Progenitor cell of endocrine pancreas (in vitro differentiated cells): Measurements from ENCODE around the gene SPCS3. TPM values are rescaled to one million over a fixed set of nuclear protein-coding genes. Genes with fewer than 3 reads are reported as not detected.

Experiments
- DNase-seq: peaks from one replicate; pipeline ENCODE4 v3.0.0; 2021; ENCODE audit warnings: low spot score; ENCODE audit not compliant: unreplicated experiment
- H3K27ac Mint-ChIP-seq: 2 replicates; pipeline ENCODE4 v1.8.0; 2021; ENCODE audit warnings: mild to moderate bottlenecking, moderate library complexity, mixed read lengths
- H3K27me3 Mint-ChIP-seq: 2 replicates; pipeline ENCODE4 v1.8.0; 2021; ENCODE audit warnings: mixed read lengths
- H3K36me3 Mint-ChIP-seq: 2 replicates; pipeline ENCODE4 v1.8.0; 2022; ENCODE audit warnings: mixed read lengths; ENCODE audit not compliant: insufficient read depth
- H3K4me1 Mint-ChIP-seq: 2 replicates; pipeline ENCODE4 v1.8.0; 2021; ENCODE audit warnings: low read depth, mixed read lengths
- H3K4me3 Mint-ChIP-seq: 2 replicates; pipeline ENCODE4 v1.8.0; 2021; ENCODE audit warnings: low read depth, mild to moderate bottlenecking, moderate library complexity, mixed read lengths
- H3K9me3 Mint-ChIP-seq: 2 replicates; pipeline ENCODE4 v1.8.0; 2021; ENCODE audit warnings: low read depth, mixed read lengths
- CTCF ChIP-seq: fragments of 200-600 bp; sonication (generic); IDR thresholded peaks from one replicate; pipeline ENCODE4 v1.5.0; 2021; ENCODE audit warnings: antibody characterized with exemption, mild to moderate bottlenecking; ENCODE audit not compliant: unreplicated experiment
- total RNA-seq: library from RNA; stranded (reverse); gene quantifications from 2 replicates; pipeline ENCODE4 v1.2.1, GENCODE V29; 2021

The SPCS3 gene
- total RNA-seq, 1 donor from 2014 or later: 118 TPM

GRCh38 chr4:176309772-176310171 is 10.0 kb upstream of the SPCS3 start:
- DNase-seq: no peak
- H3K9me3 Mint-ChIP-seq: no peaks in the 10 kb centered on the region
- H3K4me3 Mint-ChIP-seq: no peak overlapping the region
- no peaks in the 10 kb centered on the region for H3K27me3 Mint-ChIP-seq
- peaks cover 12% of the 10 kb centered on the region for H3K4me1 Mint-ChIP-seq
- TF ChIP-seq CTCF: no peak
- no peaks in the 10 kb centered on the region for H3K36me3 Mint-ChIP-seq
- H3K27ac Mint-ChIP-seq: no peak overlapping the region

GRCh38 chr4:176313596-176314336 is 6.0 kb upstream of the SPCS3 start:
- Mint-ChIP-seq H3K36me3 (no peaks in the 10 kb centered on the region), H3K4me3 (no peak overlapping the region), H3K4me1 (peaks cover 28% of the 10 kb centered on the region), H3K9me3 (no peaks in the 10 kb centered on the region), H3K27ac (no peak overlapping the region), H3K27me3 (no peaks in the 10 kb centered on the region)
- no peak for TF ChIP-seq CTCF
- DNase-seq: no peak

GRCh38 chr4:176319151-176319703 is 539 bp upstream of the SPCS3 start:
- Mint-ChIP-seq H3K27ac (peak overlapping the region; percentile 96), H3K36me3 (peaks cover under 1% of the 10 kb centered on the region), H3K4me3 (peak overlapping the region; percentile 92), H3K9me3 (no peaks in the 10 kb centered on the region), H3K4me1 (peaks cover 43% of the 10 kb centered on the region), H3K27me3 (no peaks in the 10 kb centered on the region)
- no peak for TF ChIP-seq CTCF
- DNase-seq: no peak

- no peak for TF ChIP-seq CTCF
- peaks cover 5% of the 10 kb centered on the region for H3K36me3 Mint-ChIP-seq
- peak overlapping the region; percentile 90 for H3K27ac Mint-ChIP-seq
- peaks cover 37% of the 10 kb centered on the region for H3K4me1 Mint-ChIP-seq
- H3K9me3 Mint-ChIP-seq: no peaks in the 10 kb centered on the region
- H3K27me3 Mint-ChIP-seq: no peaks in the 10 kb centered on the region
- peak; percentile 49 for DNase-seq
- H3K4me3 Mint-ChIP-seq: peak overlapping the region; percentile 92
Observed at GRCh38 chr4:176320340-176320975, 692 bp downstream of the SPCS3 start.

GRCh38 chr4:176320976-176321361 is 1.2 kb downstream of the SPCS3 start:
- Mint-ChIP-seq H3K36me3 (peaks cover 5% of the 10 kb centered on the region), H3K27ac (peak overlapping the region; percentile 90), H3K4me1 (peaks cover 36% of the 10 kb centered on the region), H3K9me3 (no peaks in the 10 kb centered on the region), H3K27me3 (no peaks in the 10 kb centered on the region), H3K4me3 (peak overlapping the region; percentile 92)
- DNase-seq: no peak
- no peak for TF ChIP-seq CTCF
